ENCODE measurements around the gene KCNMA1. TPM values are rescaled to one million over a fixed set of nuclear protein-coding genes. Genes with fewer than 3 reads are reported as not detected.

The KCNMA1 gene
- polyA plus RNA-seq, 1 of the 3 experiments (the other 2 are of a cell fraction), result 107 TPM

DNA sequence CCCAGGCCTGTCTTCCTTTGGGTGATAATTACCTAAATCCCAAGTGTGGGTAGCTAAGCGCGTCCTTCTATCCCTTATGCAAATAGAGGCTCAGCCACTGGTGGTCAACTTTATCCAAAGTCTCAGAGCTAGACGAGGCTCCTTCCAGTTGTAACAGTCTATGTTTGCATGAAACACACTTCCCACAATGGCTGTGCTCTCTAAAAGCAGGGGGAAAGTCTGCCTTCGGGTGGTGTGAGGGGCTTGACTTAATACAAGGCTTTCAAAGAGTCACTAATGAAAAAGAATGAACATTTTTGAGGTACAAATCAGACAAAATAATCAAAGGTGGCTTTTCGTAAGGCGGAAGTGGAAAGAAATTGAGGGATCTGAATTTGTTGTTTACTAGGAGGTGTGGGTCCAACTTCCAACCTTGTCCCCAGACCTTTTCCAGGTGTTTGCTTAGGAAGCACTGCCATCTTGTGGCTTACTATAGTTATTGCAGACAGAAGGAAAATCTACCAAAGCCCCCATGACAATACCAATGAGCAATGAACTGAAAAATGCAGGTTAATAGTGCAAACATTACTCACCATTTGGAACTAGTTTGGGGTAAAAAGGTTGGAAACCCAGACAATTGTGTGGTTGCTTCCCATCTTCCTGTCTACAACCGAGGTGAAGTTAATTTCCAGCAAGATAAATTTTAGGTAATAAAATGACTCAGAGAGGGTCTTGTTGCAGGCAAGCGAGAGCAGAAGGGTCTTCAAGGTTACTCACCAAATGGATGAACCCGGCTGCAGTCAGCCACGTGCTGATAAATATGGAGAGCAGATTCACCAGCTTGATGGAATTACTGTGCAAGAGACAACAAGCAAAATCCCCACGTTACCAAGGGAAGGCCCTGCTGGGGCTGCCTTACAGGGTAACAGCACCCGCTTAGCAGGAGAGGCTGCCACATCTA is 525.7 kb downstream of the KCNMA1 start:
- H3K9me2 ChIP-seq, result no peaks in the 10 kb centered on the region
- no peaks in the 10 kb centered on the region for H3K79me2 ChIP-seq (ENCODE audit: insufficient read depth)
- no peak overlapping the region; a peak in 1 of 4 replicates for H3K4me3 ChIP-seq (ENCODE audit: low read depth in 2 of 2, low read length in 1 of 2)
- peaks cover 5 to 24% of the 10 kb centered on the region in 2 experiments for H3K4me1 ChIP-seq (ENCODE audit: control insufficient read depth in 1 of 2, insufficient read depth in 2 of 2, low read depth in 1 of 2, low read length in 1 of 2)
- 26% methylated on average over 10 of the region's 12 CpGs for WGBS (ENCODE audit: low lambda C conversion rate)
- H3K27ac ChIP-seq (ENCODE audit: low read depth in 2 of 2, low read length in 1 of 2), result peak overlapping the region; percentile 70 to 89
- H4K20me1 ChIP-seq (ENCODE audit: insufficient read depth), result no peaks in the 10 kb centered on the region
- no peaks in the 10 kb centered on the region for H3K27me3 ChIP-seq (ENCODE audit: insufficient read depth)
- H3K36me3 ChIP-seq (replicated peaks in 1 of 2; ENCODE audit: control insufficient read depth in 1 of 2, insufficient read depth in 2 of 2, low read length in 1 of 2), result peaks cover 0 to 34% of the 10 kb centered on the region in 2 experiments
- peak overlapping the region; percentile 52 for H3K4me2 ChIP-seq
- H3K9me3 ChIP-seq, result no peaks in the 10 kb centered on the region
- CTCF ChIA-PET, result interaction anchor here (0.5 to 3.1 kb wide), 20 partner anchors 8 to 1077 kb away, joined by 3 to 12 read pairs (median 3); no protein-coding TSS in a partner anchor
- peak; percentile 76 for DNase-seq
- H3F3A ChIP-seq (replicated peaks; ENCODE audit: insufficient read depth), result peaks cover 5% of the 10 kb centered on the region
- no peak overlapping the region for H2AFZ ChIP-seq (ENCODE audit: low read depth)
- 0 out of 2 replicates have a peak overlapping the region, but pooled peaks have one; percentile 17 for H3K9ac ChIP-seq
- POLR2A ChIA-PET, result interaction anchor here (0.6 to 2.4 kb wide), 3 partner anchors 21 to 1710 kb away, joined by 3 to 7 read pairs (median 5); partner anchors contain the start of gene ZNF503
- TF ChIP-seq MEF2A (IDR thresholded peaks at IDR 0.05; ENCODE audit: borderline replicate concordance, low read depth) (no peak), SMC3 (IDR thresholded peaks at IDR 0.05; ENCODE audit: low read depth, low read length) (peak; percentile 68), EZH2phosphoT487 (IDR thresholded peaks at IDR 0.05; ENCODE audit: borderline replicate concordance, low read depth) (no peak), JUND (IDR thresholded peaks at IDR 0.05) (peak; percentile 62), RCOR1 (IDR thresholded peaks at IDR 0.05; ENCODE audit: low read length) (no peak), POLR2AphosphoS5 (IDR thresholded peaks at IDR 0.05; ENCODE audit: low read depth, low read length) (peak; percentile 59; the same call in 1 of the 2 replicates), MXI1 (IDR thresholded peaks at IDR 0.05; ENCODE audit: low read depth, low read length) (no peak; the same call in 1 of the 2 replicates), CTCF (IDR thresholded peaks at IDR 0.05) (peak; percentile 94), ELF1 (IDR thresholded peaks at IDR 0.05) (peak; percentile 20; the same call in 1 of the 2 replicates), RAD21 (IDR thresholded peaks at IDR 0.05; ENCODE audit: low read length) (peak; percentile 99), USF2 (IDR thresholded peaks at IDR 0.05; ENCODE audit: borderline replicate concordance, low read depth, low read length) (no peak), FOXM1 (IDR thresholded peaks at IDR 0.05; ENCODE audit: low read depth) (0 out of 2 replicates have a peak, but pooled peaks have one; percentile 43), EP300 (IDR thresholded peaks at IDR 0.05; ENCODE audit: borderline replicate concordance in 1 of 2, low read depth in 1 of 2, low read length in 1 of 2) (peak; percentile 36 to 69; a peak in 2 of 4 replicates), FOXJ3 (CRISPR knock-in tag; IDR thresholded peaks at IDR 0.05) (0 out of 2 replicates have a peak, but pooled peaks have one; percentile 12), GABPA (IDR thresholded peaks at IDR 0.05; ENCODE audit: low read depth) (no peak), CHD2 (IDR thresholded peaks at IDR 0.05; ENCODE audit: low read length, partially characterized antibody) (peak; percentile 20), RXRA (IDR thresholded peaks at IDR 0.05; ENCODE audit: borderline replicate concordance, low read depth) (peak; percentile 94), NFIC (IDR thresholded peaks at IDR 0.05; ENCODE audit: borderline replicate concordance) (peak; percentile 69), NRF1 (IDR thresholded peaks at IDR 0.05; ENCODE audit: low read depth, low read length) (no peak)
- TF ChIP-seq, protein P1, sequence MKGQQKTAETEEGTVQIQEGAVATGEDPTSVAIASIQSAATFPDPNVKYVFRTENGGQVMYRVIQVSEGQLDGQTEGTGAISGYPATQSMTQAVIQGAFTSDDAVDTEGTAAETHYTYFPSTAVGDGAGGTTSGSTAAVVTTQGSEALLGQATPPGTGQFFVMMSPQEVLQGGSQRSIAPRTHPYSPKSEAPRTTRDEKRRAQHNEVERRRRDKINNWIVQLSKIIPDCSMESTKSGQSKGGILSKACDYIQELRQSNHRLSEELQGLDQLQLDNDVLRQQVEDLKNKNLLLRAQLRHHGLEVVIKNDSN (IDR thresholded peaks at IDR 0.05; ENCODE audit: borderline replicate concordance, low read depth), result no peak; the same call in 1 of the 2 replicates
- TF ChIP-seq, protein P2, sequence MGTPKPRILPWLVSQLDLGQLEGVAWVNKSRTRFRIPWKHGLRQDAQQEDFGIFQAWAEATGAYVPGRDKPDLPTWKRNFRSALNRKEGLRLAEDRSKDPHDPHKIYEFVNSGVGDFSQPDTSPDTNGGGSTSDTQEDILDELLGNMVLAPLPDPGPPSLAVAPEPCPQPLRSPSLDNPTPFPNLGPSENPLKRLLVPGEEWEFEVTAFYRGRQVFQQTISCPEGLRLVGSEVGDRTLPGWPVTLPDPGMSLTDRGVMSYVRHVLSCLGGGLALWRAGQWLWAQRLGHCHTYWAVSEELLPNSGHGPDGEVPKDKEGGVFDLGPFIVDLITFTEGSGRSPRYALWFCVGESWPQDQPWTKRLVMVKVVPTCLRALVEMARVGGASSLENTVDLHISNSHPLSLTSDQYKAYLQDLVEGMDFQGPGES (IDR thresholded peaks at IDR 0.05; ENCODE audit: low read depth, low read length), result no peak
- TF ChIP-seq, protein P3, sequence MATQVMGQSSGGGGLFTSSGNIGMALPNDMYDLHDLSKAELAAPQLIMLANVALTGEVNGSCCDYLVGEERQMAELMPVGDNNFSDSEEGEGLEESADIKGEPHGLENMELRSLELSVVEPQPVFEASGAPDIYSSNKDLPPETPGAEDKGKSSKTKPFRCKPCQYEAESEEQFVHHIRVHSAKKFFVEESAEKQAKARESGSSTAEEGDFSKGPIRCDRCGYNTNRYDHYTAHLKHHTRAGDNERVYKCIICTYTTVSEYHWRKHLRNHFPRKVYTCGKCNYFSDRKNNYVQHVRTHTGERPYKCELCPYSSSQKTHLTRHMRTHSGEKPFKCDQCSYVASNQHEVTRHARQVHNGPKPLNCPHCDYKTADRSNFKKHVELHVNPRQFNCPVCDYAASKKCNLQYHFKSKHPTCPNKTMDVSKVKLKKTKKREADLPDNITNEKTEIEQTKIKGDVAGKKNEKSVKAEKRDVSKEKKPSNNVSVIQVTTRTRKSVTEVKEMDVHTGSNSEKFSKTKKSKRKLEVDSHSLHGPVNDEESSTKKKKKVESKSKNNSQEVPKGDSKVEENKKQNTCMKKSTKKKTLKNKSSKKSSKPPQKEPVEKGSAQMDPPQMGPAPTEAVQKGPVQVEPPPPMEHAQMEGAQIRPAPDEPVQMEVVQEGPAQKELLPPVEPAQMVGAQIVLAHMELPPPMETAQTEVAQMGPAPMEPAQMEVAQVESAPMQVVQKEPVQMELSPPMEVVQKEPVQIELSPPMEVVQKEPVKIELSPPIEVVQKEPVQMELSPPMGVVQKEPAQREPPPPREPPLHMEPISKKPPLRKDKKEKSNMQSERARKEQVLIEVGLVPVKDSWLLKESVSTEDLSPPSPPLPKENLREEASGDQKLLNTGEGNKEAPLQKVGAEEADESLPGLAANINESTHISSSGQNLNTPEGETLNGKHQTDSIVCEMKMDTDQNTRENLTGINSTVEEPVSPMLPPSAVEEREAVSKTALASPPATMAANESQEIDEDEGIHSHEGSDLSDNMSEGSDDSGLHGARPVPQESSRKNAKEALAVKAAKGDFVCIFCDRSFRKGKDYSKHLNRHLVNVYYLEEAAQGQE (IDR thresholded peaks at IDR 0.05; ENCODE audit: low read depth, low read length), result no peak

Data from SK-N-SH (cell line).